Measurements from ENCODE around the gene MARK1. TPM values are rescaled to one million over a fixed set of nuclear protein-coding genes. Genes with fewer than 3 reads are reported as not detected.

The MARK1 gene
- total RNA-seq, 5 donors from 2014 or later (not counting 1 experiment from before 2014, with no cell fraction given) = not detected

DNA sequence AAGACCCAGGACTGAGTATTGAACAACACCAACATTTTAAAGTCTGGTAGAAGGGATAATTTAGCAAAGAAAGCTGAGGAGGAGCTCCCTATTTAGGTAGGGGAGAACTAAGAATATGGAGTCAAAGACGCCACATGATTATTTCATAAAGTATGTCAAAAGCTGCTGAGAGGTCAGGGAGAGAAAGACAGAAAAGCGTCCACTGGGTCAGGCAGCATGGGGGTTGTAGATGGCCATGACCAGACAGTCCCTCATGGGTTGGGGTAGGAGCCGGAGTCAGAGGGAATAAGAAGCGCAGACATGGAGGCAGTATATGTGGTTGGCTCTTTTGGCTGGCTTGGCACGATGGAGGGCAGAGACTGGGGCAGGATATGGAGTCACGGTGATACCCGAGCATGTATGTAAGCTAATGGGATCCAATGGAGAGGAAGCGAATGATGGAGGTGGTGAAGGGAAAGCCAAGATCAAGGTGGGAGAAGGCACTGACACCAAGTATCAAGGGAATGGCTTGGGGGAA is 167.0 kb downstream of the MARK1 start:
- DNase-seq = no peak
- H3K27ac Mint-ChIP-seq = no peak overlapping the region
- no peaks in the 10 kb centered on the region for H3K36me3 Mint-ChIP-seq
- no peaks in the 10 kb centered on the region for H3K36me3 ChIP-seq (ENCODE audit: control insufficient read depth in 2 of 2, extremely low read depth in 1 of 2, insufficient read depth in 1 of 2, low read length in 1 of 2)
- no peaks in the 10 kb centered on the region for H3K9me3 Mint-ChIP-seq
- H3K27me3 ChIP-seq (replicated peaks in 1 of 2; ENCODE audit: control insufficient read depth in 2 of 2, extremely low read depth in 1 of 2, insufficient read depth in 2 of 2, low read length in 1 of 2) = peaks cover 0 to 13% of the 10 kb centered on the region in 2 experiments
- H3K4me1 Mint-ChIP-seq = peaks cover under 1 to 7% (median 4%) of the 10 kb centered on the region in 3 donors
- H3K27ac ChIP-seq (ENCODE audit: low read length) = no peak overlapping the region
- POLR2A ChIA-PET = no interaction called here
- H3K4me3 Mint-ChIP-seq = no peak overlapping the region
- WGBS (ENCODE audit: insufficient coverage) = 95% methylated on average over 8 of the region's 8 CpGs
- peaks cover 0 to 6% of the 10 kb centered on the region in 2 experiments for H3K4me1 ChIP-seq (ENCODE audit: control insufficient read depth in 1 of 2, extremely low read depth in 1 of 2, insufficient read depth in 2 of 2, low read length in 2 of 2)
- no peak for ATAC-seq (replicated peaks in 1 of 4)
- H3K4me3 ChIP-seq (ENCODE audit: control insufficient read depth in 1 of 2, extremely low read depth in 1 of 2, low read length in 1 of 2) = no peak overlapping the region
- no peaks in the 10 kb centered on the region for H3K9me3 ChIP-seq
- CTCF ChIA-PET = interaction anchor here (0.9 to 1.4 kb wide), 2 partner anchors 8 to 38 kb away, joined by 3 to 5 read pairs; no protein-coding TSS in a partner anchor
- peaks cover 2 to 14% of the 10 kb centered on the region in 2 donors for H3K27me3 Mint-ChIP-seq

DNA sequence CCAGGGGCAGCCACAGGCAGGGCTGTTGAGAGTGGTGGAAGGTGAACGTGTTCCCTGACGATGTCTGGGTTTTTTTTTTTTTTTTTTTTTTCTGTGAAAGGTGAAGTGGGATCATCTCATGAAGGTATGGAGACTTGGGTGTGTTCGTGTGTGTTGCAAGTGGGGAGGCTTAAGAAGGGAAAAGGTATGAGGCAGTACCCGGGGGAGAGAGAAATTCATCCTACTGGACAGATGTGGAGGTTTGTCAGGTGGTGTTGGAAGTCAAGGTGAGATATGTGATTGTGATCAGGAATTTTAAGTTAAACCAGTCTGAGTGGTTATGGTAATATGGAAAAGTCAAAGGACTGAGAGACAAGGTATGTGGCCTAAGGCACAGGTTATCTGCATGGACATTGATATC is 167.5 kb downstream of the MARK1 start:
- WGBS (ENCODE audit: insufficient coverage) = 76% methylated on average over 4 of the region's 4 CpGs
- peaks cover 2 to 13% of the 10 kb centered on the region in 2 donors for H3K27me3 Mint-ChIP-seq

DNA sequence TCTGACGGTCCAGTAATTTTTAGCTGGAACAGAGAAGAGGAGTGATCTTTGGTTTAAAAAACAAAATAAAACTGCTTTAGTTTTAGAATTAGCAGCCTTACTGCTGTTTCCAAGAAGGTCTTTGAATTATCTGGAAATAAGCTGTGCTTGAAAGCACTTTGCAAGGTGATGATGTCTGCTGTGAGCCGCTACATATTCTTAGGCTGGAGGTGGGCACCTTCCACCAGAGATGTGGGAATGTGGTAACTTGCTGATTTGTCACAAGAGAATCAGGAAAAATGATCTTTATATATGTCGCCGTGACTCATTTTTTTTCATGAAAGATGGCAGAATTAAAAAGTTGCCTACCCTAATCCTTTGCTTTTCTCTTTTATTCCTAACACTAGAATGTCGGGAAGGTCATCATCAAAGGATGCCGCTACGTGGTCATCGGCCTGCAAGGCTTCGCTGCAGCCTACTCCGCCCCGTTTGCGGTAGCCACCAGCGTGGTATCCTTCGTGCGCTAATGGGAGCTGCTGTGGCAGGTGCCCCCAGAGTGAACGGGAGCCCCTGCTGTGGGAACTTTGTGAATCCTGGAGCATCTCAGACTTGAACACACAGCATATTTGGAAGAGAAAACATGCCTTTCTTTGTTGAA is 168.4 kb downstream of the MARK1 start:
- H3K9me3 ChIP-seq = no peaks in the 10 kb centered on the region
- H3K27ac Mint-ChIP-seq = no peak overlapping the region
- ATAC-seq (replicated peaks in 1 of 4) (no peak), DNase-seq (no peak)
- H3K4me1 Mint-ChIP-seq = peaks cover 0 to 2% (median under 1%) of the 10 kb centered on the region in 3 donors
- POLR2A ChIA-PET = no interaction called here
- no peaks in the 10 kb centered on the region for H3K4me1 ChIP-seq (ENCODE audit: control insufficient read depth in 1 of 2, extremely low read depth in 1 of 2, insufficient read depth in 2 of 2, low read length in 2 of 2)
- no peak overlapping the region for H3K4me3 Mint-ChIP-seq
- peaks cover 0 to 13% of the 10 kb centered on the region in 2 donors for H3K27me3 Mint-ChIP-seq
- no peaks in the 10 kb centered on the region for H3K9me3 Mint-ChIP-seq
- no peaks in the 10 kb centered on the region for H3K36me3 ChIP-seq (ENCODE audit: control insufficient read depth in 2 of 2, extremely low read depth in 1 of 2, insufficient read depth in 1 of 2, low read length in 1 of 2)
- no peak overlapping the region for H3K27ac ChIP-seq (ENCODE audit: low read length)
- CTCF ChIA-PET = no interaction called here
- peaks cover 0 to 6% of the 10 kb centered on the region in 2 experiments for H3K27me3 ChIP-seq (replicated peaks in 1 of 2; ENCODE audit: control insufficient read depth in 2 of 2, extremely low read depth in 1 of 2, insufficient read depth in 2 of 2, low read length in 1 of 2)
- no peak overlapping the region for H3K4me3 ChIP-seq (ENCODE audit: control insufficient read depth in 1 of 2, extremely low read depth in 1 of 2, low read length in 1 of 2)
- WGBS (ENCODE audit: insufficient coverage) = 94% methylated on average over 14 of the region's 16 CpGs
- H3K36me3 Mint-ChIP-seq = no peaks in the 10 kb centered on the region

More for the DNA sequence above, 167.5 kb downstream of the MARK1 start:
- Mint-ChIP-seq H3K36me3 (no peaks in the 10 kb centered on the region), H3K27ac (no peak overlapping the region), H3K4me3 (no peak overlapping the region), H3K9me3 (no peaks in the 10 kb centered on the region), H3K4me1 (peaks cover 0 to 6% (median 3%) of the 10 kb centered on the region in 3 donors)
- Histone ChIP-seq H3K27me3 (replicated peaks in 1 of 2; ENCODE audit: control insufficient read depth in 2 of 2, extremely low read depth in 1 of 2, insufficient read depth in 2 of 2, low read length in 1 of 2) (peaks cover 0 to 12% of the 10 kb centered on the region in 2 experiments), H3K36me3 (ENCODE audit: control insufficient read depth in 2 of 2, extremely low read depth in 1 of 2, insufficient read depth in 1 of 2, low read length in 1 of 2) (no peaks in the 10 kb centered on the region), H3K9me3 (no peaks in the 10 kb centered on the region), H3K4me3 (ENCODE audit: control insufficient read depth in 1 of 2, extremely low read depth in 1 of 2, low read length in 1 of 2) (no peak overlapping the region), H3K4me1 (ENCODE audit: control insufficient read depth in 1 of 2, extremely low read depth in 1 of 2, insufficient read depth in 2 of 2, low read length in 2 of 2) (peaks cover 0 to 4% of the 10 kb centered on the region in 2 experiments), H3K27ac (ENCODE audit: low read length) (no peak overlapping the region)
- no peak for DNase-seq
- ATAC-seq (replicated peaks in 1 of 4) = no peak
- CTCF ChIA-PET = interaction anchor here in 1 of 2 donors (1.4 kb wide), 1 partner anchor 38 kb away, joined by 5 read pairs; no protein-coding TSS in a partner anchor
- POLR2A ChIA-PET = no interaction called here

DNA sequence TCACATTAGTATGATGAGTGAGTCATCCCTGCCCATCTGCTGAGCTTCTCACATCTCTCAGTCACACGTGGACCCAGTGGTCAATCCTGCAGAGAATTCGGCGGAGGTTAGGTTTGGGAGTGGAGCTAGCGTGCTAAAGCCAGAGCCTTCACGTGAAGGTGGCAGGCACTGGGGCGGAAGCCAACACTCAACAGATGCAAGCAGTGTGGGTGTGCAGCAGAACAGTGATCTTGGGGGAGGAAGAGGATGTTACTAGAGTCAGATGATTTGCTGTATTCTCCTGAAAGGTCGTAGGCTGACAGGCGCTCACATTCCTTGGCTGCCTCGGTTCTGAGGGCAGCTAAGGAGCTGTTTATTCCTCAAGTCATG is 168.9 kb downstream of the MARK1 start:
- CTCF ChIA-PET = no interaction called here
- WGBS (ENCODE audit: insufficient coverage) = 84% methylated on average over 5 of the region's 9 CpGs
- Histone ChIP-seq H3K27me3 (replicated peaks in 1 of 2; ENCODE audit: control insufficient read depth in 2 of 2, extremely low read depth in 1 of 2, insufficient read depth in 2 of 2, low read length in 1 of 2) (peaks cover 0 to 3% of the 10 kb centered on the region in 2 experiments), H3K4me3 (ENCODE audit: control insufficient read depth in 1 of 2, extremely low read depth in 1 of 2, low read length in 1 of 2) (no peak overlapping the region), H3K4me1 (ENCODE audit: control insufficient read depth in 1 of 2, extremely low read depth in 1 of 2, insufficient read depth in 2 of 2, low read length in 2 of 2) (no peaks in the 10 kb centered on the region), H3K27ac (ENCODE audit: low read length) (no peak overlapping the region), H3K36me3 (ENCODE audit: control insufficient read depth in 2 of 2, extremely low read depth in 1 of 2, insufficient read depth in 1 of 2, low read length in 1 of 2) (no peaks in the 10 kb centered on the region), H3K9me3 (no peaks in the 10 kb centered on the region)
- no peak for ATAC-seq (replicated peaks in 1 of 4)
- DNase-seq = no peak
- no peak overlapping the region for H3K27ac Mint-ChIP-seq
- H3K4me3 Mint-ChIP-seq = no peak overlapping the region
- POLR2A ChIA-PET = no interaction called here
- H3K27me3 Mint-ChIP-seq = peaks cover under 1 to 13% of the 10 kb centered on the region in 2 donors
- no peaks in the 10 kb centered on the region for H3K36me3 Mint-ChIP-seq
- no peaks in the 10 kb centered on the region for H3K4me1 Mint-ChIP-seq
- no peaks in the 10 kb centered on the region for H3K9me3 Mint-ChIP-seq

DNA sequence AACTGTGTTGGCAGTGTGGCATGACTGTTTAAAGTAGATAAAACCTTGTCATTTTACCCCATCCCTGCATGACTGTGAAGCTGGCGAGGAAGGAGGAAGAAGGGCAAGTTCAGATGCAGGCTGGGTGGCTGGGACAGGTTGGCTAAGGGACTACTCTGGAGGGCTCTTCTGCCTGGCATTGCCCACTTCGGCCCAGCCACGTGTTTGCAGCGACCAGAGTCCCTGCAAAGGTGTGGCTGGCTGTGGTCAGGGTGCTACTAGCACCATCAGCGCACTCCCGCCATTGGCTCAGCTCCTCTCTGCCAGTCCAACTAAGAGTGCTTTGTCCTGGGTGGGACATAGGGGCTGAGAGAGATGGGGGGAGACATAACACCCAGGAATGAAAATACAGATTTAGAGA is 169.4 kb downstream of the MARK1 start:
- peaks cover 0 to 3% of the 10 kb centered on the region in 2 experiments for H3K27me3 ChIP-seq (replicated peaks in 1 of 2; ENCODE audit: control insufficient read depth in 2 of 2, extremely low read depth in 1 of 2, insufficient read depth in 2 of 2, low read length in 1 of 2)
- H3K36me3 ChIP-seq (ENCODE audit: control insufficient read depth in 2 of 2, extremely low read depth in 1 of 2, insufficient read depth in 1 of 2, low read length in 1 of 2) = no peaks in the 10 kb centered on the region
- CTCF ChIA-PET = no interaction called here
- Mint-ChIP-seq H3K4me3 (no peak overlapping the region), H3K27ac (peak overlapping the region in 1 of 2 donors; percentile 3), H3K9me3 (no peaks in the 10 kb centered on the region), H3K4me1 (no peaks in the 10 kb centered on the region), H3K27me3 (peaks cover 5 to 11% of the 10 kb centered on the region in 2 donors), H3K36me3 (no peaks in the 10 kb centered on the region)
- DNase-seq (no peak), ATAC-seq (replicated peaks in 1 of 4) (no peak)
- POLR2A ChIA-PET = no interaction called here
- no peak overlapping the region for H3K27ac ChIP-seq (ENCODE audit: low read length)
- H3K4me1 ChIP-seq (ENCODE audit: control insufficient read depth in 1 of 2, extremely low read depth in 1 of 2, insufficient read depth in 2 of 2, low read length in 2 of 2) = no peaks in the 10 kb centered on the region
- H3K9me3 ChIP-seq = no peaks in the 10 kb centered on the region
- no peak overlapping the region for H3K4me3 ChIP-seq (ENCODE audit: control insufficient read depth in 1 of 2, extremely low read depth in 1 of 2, low read length in 1 of 2)
- WGBS (ENCODE audit: insufficient coverage) = 75% methylated on average over 6 of the region's 6 CpGs

DNA sequence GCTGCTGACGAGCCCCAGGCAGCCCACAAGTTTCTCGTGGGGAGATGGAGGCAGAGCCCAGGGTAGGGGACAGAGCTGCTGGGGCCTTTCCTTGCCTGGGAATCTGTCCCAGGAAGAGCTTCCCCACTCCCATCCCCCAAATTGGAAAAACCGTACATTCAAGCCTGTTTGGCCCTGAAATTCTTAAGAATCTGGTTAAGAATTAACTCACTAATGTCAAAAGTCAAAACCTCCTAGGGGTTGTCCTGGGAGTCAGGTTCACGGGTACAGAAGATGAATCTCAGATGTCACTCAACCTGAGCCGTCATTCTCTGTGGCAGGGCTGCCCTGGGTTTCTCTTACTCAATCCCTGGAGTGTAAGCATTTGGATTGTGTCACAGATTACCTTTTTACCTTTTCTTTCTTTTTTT is 170.7 kb downstream of the MARK1 start:
- DNase-seq = no peak
- H3K27ac ChIP-seq (ENCODE audit: low read length) = no peak overlapping the region
- peaks cover 0 to 8% of the 10 kb centered on the region in 2 experiments for H3K27me3 ChIP-seq (replicated peaks in 1 of 2; ENCODE audit: control insufficient read depth in 2 of 2, extremely low read depth in 1 of 2, insufficient read depth in 2 of 2, low read length in 1 of 2)
- Mint-ChIP-seq H3K9me3 (no peaks in the 10 kb centered on the region), H3K27ac (no peak overlapping the region), H3K4me1 (no peaks in the 10 kb centered on the region), H3K36me3 (no peaks in the 10 kb centered on the region), H3K27me3 (peaks cover 7 to 10% of the 10 kb centered on the region in 2 donors), H3K4me3 (no peak overlapping the region)
- ATAC-seq (replicated peaks in 1 of 4) = no peak
- WGBS (ENCODE audit: insufficient coverage) = 67% methylated on average over 1 of the region's 5 CpGs
- no peaks in the 10 kb centered on the region for H3K9me3 ChIP-seq
- ChIA-PET CTCF (no interaction called here), POLR2A (no interaction called here)
- H3K36me3 ChIP-seq (ENCODE audit: control insufficient read depth in 2 of 2, extremely low read depth in 1 of 2, insufficient read depth in 1 of 2, low read length in 1 of 2) = no peaks in the 10 kb centered on the region
- H3K4me3 ChIP-seq (ENCODE audit: control insufficient read depth in 1 of 2, extremely low read depth in 1 of 2, low read length in 1 of 2) = no peak overlapping the region
- H3K4me1 ChIP-seq (ENCODE audit: control insufficient read depth in 1 of 2, extremely low read depth in 1 of 2, insufficient read depth in 2 of 2, low read length in 2 of 2) = no peaks in the 10 kb centered on the region

Data from T-cell (primary cell).